ENCODE data around the gene EMSY. TPM values are rescaled to one million over a fixed set of nuclear protein-coding genes. Genes with fewer than 3 reads are reported as not detected.
A peak's percentile ranks its signal among the peaks of the same experiment; 100 is the strongest.
"Not testable (repeated sequence)": the region's sequence is repeated elsewhere in the genome, so short reads cannot be mapped to it uniquely, and the experiment has no call there.

The EMSY gene, protein sequence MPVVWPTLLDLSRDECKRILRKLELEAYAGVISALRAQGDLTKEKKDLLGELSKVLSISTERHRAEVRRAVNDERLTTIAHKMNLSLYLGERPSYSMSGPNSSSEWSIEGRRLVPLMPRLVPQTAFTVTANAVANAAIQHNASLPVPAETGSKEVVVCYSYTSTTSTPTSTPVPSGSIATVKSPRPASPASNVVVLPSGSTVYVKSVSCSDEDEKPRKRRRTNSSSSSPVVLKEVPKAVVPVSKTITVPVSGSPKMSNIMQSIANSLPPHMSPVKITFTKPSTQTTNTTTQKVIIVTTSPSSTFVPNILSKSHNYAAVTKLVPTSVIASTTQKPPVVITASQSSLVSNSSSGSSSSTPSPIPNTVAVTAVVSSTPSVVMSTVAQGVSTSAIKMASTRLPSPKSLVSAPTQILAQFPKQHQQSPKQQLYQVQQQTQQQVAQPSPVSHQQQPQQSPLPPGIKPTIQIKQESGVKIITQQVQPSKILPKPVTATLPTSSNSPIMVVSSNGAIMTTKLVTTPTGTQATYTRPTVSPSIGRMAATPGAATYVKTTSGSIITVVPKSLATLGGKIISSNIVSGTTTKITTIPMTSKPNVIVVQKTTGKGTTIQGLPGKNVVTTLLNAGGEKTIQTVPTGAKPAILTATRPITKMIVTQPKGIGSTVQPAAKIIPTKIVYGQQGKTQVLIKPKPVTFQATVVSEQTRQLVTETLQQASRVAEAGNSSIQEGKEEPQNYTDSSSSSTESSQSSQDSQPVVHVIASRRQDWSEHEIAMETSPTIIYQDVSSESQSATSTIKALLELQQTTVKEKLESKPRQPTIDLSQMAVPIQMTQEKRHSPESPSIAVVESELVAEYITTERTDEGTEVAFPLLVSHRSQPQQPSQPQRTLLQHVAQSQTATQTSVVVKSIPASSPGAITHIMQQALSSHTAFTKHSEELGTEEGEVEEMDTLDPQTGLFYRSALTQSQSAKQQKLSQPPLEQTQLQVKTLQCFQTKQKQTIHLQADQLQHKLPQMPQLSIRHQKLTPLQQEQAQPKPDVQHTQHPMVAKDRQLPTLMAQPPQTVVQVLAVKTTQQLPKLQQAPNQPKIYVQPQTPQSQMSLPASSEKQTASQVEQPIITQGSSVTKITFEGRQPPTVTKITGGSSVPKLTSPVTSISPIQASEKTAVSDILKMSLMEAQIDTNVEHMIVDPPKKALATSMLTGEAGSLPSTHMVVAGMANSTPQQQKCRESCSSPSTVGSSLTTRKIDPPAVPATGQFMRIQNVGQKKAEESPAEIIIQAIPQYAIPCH (N-terminal part only)
- 4.0 and 19.9 TPM in 2 replicates for total RNA-seq (2014; rRNA removed; shearing (Covaris generic); ENCODE audit: low replicate concordance)

DNA sequence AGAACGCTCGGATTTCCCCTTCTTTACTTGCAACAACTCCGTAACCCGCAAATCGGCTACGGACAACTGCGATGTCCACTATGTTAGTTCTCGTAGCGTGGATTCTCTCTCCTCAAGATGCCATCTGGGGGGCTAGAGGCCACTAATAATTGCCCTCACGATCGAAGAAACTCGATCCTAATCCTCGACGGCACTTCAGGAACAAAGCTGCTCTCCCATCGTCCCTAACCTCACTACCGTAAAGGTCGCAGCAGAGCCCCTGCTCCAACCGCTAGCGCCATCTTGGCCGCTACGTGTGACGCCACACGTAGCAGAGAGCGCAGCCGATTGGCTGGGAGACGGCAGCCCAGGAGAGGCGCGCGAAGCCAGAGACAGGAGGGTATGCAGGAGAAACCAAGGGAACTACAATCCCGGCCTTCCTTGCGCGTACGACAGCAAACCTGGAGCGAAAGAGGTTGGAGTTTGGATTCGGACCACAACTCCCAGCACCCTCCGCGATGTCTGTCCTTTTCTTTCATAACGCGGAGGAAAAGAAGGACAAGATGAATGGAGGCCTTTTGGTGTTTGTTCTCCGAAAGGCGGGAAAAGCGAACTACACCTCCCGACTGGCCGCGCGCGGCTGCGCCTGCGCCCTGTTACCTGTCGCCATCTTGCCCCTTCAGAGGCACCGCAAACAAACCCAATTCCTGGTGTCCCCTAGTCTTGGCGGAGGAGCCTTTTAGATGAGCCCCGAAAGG lies at the start of gene EMSY:
Gene EMSY (plus strand): TSS at position 635 of the 737 bp plus-strand sequence. CDS start 1,921 bp downstream, outside the sequence.
- Histone ChIP-seq H3K4me3 (peak within 1 kb of the TSS; percentile 98), H3K27me3 (no peaks in the 10 kb centered on the region), H3K36me3 (peaks cover 14% of the 10 kb centered on the region), H3K9me3 (no peaks in the 10 kb centered on the region)
- DNase-seq, result peak; percentile 98

DNA sequence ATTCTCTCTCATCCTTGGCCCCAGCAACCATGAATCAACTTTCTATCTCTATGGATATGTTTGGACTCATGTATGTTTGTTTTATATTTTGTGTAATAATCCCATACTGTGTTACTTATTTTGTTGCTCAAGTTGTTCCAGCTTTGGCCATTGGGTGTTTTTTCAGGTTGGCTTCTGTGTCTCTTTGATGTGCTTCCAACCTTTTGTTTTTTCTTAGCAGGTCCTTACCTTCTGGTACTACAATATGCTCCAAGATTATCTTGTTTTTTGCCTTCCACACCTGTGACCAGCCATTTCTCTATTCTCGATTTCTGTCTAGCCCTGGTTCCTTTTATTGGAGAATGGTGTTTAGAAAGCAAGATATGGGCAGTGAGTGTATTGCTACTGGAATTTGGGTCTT lies 49.5 kb upstream of the EMSY start:
- DNase-seq, result no peak
- H3K4me3 ChIP-seq, result no peak overlapping the region
- no peaks in the 10 kb centered on the region for H3K9me3 ChIP-seq
- H3K27me3 ChIP-seq, result no peaks in the 10 kb centered on the region
- no peaks in the 10 kb centered on the region for H3K36me3 ChIP-seq

DNA sequence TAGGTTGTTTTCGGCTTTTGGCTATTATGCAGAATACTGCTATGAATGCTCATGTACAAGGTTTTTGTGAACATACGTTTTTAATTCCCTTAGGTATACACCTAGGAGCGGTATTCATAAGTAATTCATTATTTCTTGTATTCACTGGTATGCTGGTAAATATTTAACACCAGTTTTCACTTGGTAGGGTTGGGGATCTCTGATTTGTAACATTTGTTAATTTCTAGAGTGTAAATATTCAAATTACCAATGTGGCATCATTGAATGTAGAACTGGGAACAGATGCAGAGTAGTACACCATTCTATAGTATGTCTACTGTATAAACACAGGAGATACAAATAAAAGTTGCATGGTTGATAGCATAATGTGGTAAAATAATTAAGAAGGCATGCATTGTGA lies 47.4 kb upstream of the EMSY start:
- no peaks in the 10 kb centered on the region for H3K27me3 ChIP-seq
- no peaks in the 10 kb centered on the region for H3K9me3 ChIP-seq
- DNase-seq, result no peak
- H3K36me3 ChIP-seq, result no peaks in the 10 kb centered on the region
- no peak overlapping the region for H3K4me3 ChIP-seq

DNA sequence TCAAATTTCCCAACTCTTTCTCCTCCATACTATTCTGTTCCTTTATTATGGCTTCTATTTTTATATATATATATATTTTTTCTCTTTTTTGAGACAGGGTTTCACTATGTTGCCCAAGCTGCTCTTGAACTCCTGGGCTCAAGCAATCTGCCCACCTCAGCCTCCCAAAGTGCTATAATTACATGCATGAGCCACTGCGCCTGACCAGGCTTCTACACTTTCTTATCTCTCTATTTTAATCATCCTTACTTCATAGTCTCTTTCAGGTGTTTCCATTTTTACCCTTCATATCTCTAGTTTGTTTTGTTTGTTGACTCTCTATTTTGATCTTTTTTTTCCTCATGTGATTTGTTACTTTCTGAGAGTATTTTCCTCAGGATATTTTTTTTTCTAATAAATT lies 43.9 kb upstream of the EMSY start:
- no peak for DNase-seq
- Histone ChIP-seq H3K36me3 (no peaks in the 10 kb centered on the region), H3K9me3 (no peaks in the 10 kb centered on the region)

DNA sequence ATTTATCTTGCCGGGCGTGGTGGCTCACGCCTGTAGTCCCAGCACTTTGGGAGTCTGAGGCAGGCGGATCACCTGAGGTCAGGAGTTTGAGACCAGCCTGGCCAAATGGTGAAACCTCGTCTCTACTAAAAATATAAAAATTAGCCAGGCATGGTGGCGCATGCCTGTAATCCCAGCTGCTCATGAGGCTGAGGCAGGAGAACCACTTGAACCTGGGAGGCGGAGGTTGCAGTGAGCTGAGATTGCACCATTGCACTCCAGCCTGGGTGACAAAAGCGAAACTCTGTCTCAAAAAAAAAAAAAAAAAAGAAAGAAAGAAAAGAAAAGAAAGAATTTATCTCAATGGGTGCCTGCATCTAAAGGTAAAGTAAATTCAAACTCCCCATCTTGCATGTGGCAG lies 43.3 kb upstream of the EMSY start:
- not testable (repeated sequence) for H3K9me3 ChIP-seq, H3K36me3 ChIP-seq, H3K27me3 ChIP-seq, DNase-seq, H3K4me3 ChIP-seq

More for the DNA sequence above, 43.9 kb upstream of the EMSY start:
- Histone ChIP-seq H3K27me3 (no peaks in the 10 kb centered on the region), H3K4me3 (no peak overlapping the region)

DNA sequence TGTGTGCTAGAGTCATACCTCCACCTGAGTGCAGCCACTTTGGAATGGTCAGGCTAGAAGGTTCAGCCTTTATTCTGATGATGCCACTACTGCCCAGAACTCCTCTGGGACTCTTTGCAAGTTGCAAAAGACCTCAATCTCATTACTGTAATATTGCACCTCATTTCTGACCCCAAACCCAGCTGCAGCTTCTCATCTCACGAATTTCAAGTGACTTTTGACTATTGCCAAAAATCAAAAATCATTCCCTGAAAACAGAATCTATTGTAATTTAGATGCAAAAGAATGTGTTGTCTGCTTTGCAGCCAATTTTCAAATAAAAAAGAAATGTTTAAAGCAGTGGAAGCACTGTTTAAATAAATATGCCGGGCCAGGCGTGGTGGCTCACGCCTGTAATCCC lies 38.5 kb upstream of the EMSY start:
- no peak for DNase-seq
- H3K27me3 ChIP-seq, result no peaks in the 10 kb centered on the region
- H3K4me3 ChIP-seq, result no peak overlapping the region
- H3K9me3 ChIP-seq, result no peaks in the 10 kb centered on the region
- no peaks in the 10 kb centered on the region for H3K36me3 ChIP-seq

DNA sequence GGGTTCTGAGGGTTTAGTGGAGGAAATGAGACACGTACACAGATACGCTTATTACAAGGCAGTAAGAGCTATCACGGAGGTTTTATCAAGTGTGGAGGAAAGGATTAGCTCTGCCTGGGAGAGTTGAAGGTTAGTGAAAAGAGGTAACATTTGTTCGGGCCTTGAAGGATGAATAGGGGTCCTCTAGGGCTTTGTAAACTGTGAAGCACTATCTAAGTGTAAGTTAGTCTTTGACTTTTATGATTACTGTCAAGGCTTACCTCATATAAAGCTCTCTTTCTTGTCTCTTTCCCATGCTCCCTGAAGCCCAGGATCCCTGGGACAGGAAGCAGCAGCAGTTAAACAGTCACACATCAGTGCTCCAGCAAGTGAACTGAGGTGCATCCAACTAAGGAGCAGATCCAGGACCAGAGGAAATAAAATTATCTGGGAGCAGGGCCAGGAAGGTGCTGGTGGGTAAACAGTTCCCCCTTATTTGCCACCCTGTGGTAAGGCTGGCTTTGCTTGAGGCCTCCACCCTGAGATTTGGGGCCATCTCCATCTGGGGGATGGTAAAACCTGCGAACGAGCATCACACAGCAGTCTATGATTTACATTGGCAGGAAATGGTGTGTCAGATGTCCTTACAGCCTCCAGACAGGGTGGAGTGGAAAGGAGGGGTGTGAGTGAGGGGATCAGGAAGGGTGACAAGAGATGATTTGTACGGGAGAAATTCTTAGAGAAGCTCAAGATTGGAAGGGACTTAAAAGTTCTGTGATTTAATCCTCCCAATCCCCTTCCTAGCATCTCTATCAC lies 36.5 kb upstream of the EMSY start:
- Histone ChIP-seq H3K4me3 (no peak overlapping the region), H3K36me3 (no peaks in the 10 kb centered on the region), H3K9me3 (no peaks in the 10 kb centered on the region), H3K27me3 (no peaks in the 10 kb centered on the region)
- DNase-seq, result no peak

DNA sequence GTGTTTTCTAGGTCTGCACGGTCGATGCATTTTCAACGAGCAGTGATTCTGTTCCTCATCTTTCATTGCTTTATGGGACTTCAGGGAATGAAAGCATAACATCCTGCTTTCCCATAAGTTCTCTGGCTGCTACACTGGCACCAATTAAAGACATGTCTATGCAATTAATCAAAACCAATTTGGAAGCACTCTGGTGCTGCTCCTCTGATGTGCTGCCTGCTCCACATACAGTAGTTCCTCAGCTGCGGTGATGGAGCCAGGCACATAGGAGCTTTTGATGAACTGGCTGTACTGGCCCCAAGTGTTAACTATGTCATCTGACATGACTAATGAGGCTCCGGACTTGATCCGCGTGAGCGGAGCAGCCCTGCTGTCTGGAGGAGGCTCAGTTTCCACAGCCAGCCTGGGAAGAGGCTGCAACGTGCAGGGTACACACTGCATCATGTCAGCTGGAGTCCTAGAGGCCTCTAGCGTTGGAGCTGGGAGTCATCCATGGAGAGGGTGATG lies 33.9 kb upstream of the EMSY start:
- Histone ChIP-seq H3K9me3 (no peaks in the 10 kb centered on the region), H3K4me3 (no peak overlapping the region), H3K36me3 (no peaks in the 10 kb centered on the region), H3K27me3 (no peaks in the 10 kb centered on the region)
- DNase-seq, result no peak

DNA sequence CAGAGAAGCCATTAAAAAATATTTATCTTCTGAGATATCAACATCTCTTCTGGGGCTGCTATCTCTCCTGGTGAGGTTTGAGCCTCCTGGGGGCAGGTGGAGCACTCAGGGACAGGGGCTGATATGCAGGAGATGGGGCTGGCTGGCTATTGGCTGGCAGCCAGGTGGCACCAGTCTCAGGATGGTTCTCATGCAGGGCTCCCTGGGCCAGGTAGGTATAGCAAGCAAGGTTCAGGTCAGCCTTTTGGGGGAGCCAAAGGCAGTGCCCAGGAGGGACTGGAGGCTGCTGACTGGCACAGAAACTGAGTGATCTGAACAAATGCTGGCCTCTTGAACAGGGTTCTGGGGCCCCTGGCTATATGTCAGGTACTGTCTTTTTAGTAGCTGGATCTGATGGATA lies 29.7 kb upstream of the EMSY start:
- H3K36me3 ChIP-seq, result no peaks in the 10 kb centered on the region
- no peak overlapping the region for H3K4me3 ChIP-seq
- H3K27me3 ChIP-seq, result 0 out of 2 replicates have a peak, but pooled peaks cover 3% of the 10 kb centered on the region
- DNase-seq, result no peak
- H3K9me3 ChIP-seq, result no peaks in the 10 kb centered on the region

DNA sequence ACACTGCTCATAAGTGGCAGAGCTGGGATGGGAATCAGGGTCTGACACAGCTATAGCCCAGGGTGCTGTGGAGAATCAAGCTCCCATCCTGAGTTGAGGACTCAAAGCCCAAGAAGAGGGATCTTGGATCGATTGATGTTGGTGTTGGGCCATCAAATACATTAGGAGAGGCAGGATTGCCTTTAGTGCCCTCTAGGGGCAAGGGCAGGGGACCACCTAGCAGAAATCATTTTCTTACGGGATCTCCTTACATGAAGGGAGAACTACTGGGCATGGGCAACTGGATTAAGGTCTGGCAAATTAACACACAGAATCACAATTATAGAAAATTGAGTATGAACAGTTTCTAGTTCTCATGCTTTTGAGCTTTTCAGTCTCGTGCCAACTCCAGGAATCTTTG lies 24.9 kb upstream of the EMSY start:
- Histone ChIP-seq H3K4me3 (no peak overlapping the region), H3K9me3 (no peaks in the 10 kb centered on the region), H3K27me3 (0 out of 2 replicates have a peak, but pooled peaks cover 3% of the 10 kb centered on the region), H3K36me3 (no peaks in the 10 kb centered on the region)
- DNase-seq, result no peak

DNA sequence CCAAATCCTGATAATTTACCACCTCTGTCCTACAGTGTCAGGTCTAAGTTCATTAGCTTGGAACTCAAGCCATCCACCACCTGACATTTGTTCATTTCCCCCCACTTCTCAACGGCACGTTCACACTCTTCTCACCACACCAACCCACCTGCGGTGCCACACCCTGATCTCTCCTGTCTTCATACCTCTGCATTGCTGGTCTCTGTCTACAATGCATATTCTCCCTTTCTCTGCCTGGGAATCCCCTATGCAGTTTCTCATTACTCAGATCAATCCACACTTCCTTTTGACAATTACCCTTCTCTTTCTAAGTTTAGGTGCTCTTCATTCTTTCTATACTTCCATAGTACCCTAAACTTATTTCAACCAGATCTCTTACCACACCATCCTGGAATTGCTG lies 20.4 kb upstream of the EMSY start:
- H3K36me3 ChIP-seq, result no peaks in the 10 kb centered on the region
- no peak for DNase-seq

DNA sequence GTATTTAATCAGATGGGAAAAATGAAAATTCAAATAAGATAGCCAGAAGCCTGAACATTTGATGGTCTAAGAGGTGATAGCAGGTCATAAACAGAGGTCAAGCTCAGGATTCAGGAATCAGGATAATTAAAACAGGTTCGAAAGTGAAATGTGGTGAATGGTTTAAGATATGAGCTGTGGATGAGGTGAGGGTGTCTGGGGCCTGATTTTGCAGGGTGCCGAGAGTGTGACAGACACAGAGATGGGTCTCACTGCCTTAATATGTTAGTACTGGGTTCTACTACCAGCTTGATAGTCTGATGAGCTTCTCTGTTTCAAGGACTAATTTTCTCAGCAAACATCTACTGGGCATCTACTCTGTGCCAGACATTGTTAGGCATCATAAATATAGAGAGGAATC lies 19.9 kb upstream of the EMSY start:
- Histone ChIP-seq H3K9me3 (no peaks in the 10 kb centered on the region), H3K4me3 (no peak overlapping the region), H3K27me3 (no peaks in the 10 kb centered on the region), H3K36me3 (no peaks in the 10 kb centered on the region)
- no peak for DNase-seq

More for the DNA sequence above, 20.4 kb upstream of the EMSY start:
- H3K4me3 ChIP-seq, result no peak overlapping the region
- H3K9me3 ChIP-seq, result no peaks in the 10 kb centered on the region
- no peaks in the 10 kb centered on the region for H3K27me3 ChIP-seq

DNA sequence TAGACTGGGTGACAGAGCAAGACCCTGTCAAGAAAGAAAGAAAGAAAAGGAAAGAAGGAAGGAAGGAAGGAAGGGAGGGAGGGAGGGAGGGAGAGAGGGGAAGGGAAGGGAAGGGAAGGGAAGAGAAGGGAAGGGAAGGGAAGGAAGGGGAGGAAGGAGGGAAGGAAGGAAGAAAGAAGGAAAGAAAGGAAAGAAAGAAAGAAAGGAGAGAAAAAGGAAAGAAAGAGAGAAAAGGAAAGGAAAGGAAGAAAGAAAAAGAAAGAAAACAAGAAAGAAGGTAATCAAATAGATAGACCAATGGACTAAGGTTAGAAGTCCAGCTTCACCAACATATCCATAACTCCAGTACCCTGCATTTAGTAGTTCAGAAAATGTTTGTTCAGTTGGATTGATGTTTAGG lies 18.2 kb upstream of the EMSY start:
- H3K27me3 ChIP-seq, result no peaks in the 10 kb centered on the region
- H3K36me3 ChIP-seq, result no peaks in the 10 kb centered on the region
- H3K9me3 ChIP-seq, result no peaks in the 10 kb centered on the region
- H3K4me3 ChIP-seq, result no peak overlapping the region
- DNase-seq, result no peak

DNA sequence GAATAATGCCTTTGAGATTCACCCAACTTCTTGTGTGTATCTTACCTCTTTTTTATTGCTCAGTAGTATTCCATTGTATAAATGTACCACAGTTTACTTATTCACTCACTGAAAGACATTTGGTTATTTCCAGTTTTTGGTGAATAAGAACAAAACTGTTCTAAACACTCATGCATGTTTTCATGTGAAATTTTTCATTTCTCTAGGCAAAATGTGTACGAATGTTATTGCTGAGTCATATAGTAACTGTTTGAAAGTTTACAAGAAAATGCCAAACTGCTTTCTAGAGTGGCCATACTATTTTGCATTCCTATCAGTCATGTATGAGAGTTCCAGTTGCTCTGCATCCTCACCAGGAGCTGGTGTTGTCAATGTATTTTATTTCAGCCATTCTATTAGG lies 8.8 kb upstream of the EMSY start:
- DNase-seq, result no peak
- Histone ChIP-seq H3K9me3 (no peaks in the 10 kb centered on the region), H3K27me3 (no peaks in the 10 kb centered on the region), H3K36me3 (no peaks in the 10 kb centered on the region), H3K4me3 (no peak overlapping the region)

DNA sequence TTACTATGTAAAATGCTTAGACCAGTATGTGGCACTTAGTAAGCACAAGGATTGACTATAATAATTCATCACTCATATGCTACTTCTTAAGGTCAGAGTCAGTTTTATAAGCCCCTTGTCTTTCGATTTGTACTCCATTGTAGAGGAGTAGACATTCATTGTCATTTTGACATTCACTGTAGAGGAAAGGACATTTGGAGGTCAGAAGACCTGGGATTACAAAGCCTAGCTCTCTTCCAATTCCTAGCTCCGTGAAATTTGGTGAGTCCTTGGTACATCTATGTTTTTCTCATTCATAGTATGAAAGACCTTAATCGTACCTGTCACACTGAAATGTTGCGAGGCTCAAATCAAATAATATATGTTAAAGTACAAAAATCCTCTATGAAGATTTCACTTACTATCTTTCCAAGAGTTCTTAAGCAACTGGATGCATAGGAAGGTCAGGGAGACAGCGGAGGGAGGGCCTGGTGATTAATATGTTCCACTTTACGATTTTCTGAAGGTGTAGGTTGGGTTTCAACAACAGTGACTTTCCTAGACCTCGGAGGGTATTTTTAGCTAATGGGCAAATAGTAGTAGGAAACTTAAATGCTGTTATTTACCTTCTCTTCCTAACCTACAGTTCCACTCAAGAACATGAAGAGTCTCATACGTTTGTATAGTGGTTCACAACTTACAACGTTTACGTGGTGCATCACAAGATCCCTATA lies 1.4 kb upstream of the EMSY start:
- Histone ChIP-seq H3K36me3 (peaks cover 7% of the 10 kb centered on the region), H3K4me3 (peak overlapping the region; percentile 98), H3K9me3 (no peaks in the 10 kb centered on the region), H3K27me3 (no peaks in the 10 kb centered on the region)
- no peak for DNase-seq
